ENCODE measurements around the gene RNASE3.
A peak's percentile ranks its signal among the peaks of the same experiment; 100 is the strongest.
"Not testable (repeated sequence)": the region's sequence is repeated elsewhere in the genome, so short reads cannot be mapped to it uniquely, and the experiment has no call there.

RNASE3 gene

GRCh38 chr14:20919038-20919756 is 28.0 kb downstream of the RNASE3 start:
- DNase-seq: not testable (repeated sequence)

DNA sequence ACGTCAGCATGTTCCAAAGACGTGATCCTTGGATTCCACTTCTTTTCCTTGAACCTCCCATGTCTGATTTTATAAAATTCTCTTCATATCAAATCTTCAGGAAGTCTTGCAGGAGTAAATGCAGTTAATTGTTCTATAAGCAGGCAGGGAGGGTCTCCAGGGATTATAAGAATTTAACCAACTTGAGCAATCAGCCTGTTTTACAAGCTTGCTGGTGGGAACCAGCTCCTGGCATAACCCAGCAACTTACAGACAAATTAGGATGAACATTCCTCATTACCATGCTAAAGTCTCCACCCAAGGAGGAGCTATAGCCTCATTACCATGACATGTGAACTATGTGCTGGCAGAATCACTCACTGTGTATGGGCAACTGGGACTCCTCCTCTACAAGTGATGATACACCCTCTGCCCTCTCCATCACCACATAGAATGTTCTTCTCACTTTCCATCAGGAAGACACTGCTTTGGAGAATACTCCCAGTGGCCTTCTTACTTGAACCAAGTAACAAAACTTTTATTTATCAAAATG is 32.6 kb downstream of the RNASE3 start:
- DNase-seq: not testable (repeated sequence)

DNA sequence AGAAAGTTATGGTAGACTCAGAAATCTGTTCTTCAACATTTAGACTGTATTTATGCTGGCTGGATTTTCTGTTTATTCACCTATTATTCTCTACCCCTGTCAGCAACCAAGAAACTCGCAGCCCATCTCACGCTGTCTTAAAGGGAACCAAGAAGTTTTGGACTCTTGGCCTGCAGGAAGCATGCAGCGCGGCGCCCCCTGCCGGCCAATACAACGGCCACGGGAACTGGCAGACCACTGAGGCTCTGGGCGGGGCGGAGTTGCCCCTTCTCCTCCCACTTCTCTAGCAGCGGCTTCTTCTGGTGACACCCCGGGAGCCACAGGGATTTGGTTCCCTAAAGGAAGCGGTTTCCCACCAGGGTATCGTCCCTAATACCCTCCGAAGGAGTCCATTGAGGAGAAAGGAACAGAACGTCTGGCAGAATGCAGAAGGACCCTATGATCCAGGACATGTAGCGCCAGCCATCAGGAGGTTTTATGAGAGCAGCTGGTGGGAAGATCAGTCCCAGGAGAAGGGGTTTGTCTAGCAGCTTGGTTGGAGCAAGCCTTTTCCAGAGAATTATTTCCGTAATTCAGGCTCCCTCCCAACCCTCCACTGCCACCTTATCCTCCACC is 43.1 kb downstream of the RNASE3 start:
- peak in 2 of 5 experiments; percentile 7 to 17 for DNase-seq

- DNase-seq: no peak
Measured at GRCh38 chr14:20935303-20935984, 44.3 kb downstream of the RNASE3 start.
